ENCODE measurements around the gene OR4A16.

The OR4A16 gene

GRCh38 chr11:55342901-55343300 lies at the start of gene OR4A16:
Gene OR4A16 (plus strand): TSS chr11:55343201. CDS start chr11:55343201, 0 bp downstream.
- DNase-seq (ENCODE audit: low spot score): no peak

DNA sequence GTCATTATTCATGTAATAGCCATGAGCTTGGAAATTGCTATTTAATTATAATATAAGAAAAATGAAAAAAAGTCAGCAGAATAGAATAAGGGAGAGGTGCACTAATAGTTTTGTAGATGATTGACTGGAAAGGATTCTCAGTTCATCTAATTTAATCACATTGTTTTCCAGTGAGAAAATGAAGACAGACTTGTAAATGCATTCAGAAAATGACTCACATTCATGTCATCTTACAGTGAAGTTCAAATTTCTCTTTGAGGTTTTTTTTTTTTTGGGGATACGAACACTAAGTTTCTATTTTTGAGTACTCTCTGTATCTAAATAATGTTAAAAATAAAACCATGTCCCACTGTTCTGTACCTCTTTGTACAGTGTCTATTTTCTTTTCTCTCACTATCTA lies 18.5 kb upstream of the OR4A16 start:
- DNase-seq (ENCODE audit: low spot score): no peak

GRCh38 chr11:55345306-55345705 lies 2.3 kb downstream of the OR4A16 start:
- no peak for DNase-seq (ENCODE audit: low spot score)

- no peak for DNase-seq (ENCODE audit: low spot score)
These were observed 6.0 kb downstream of the OR4A16 start for GRCh38 chr11:55349032-55349431.

GRCh38 chr11:55357560-55358184 lies 14.7 kb downstream of the OR4A16 start:
- no peak for DNase-seq (ENCODE audit: low spot score)

- DNase-seq (ENCODE audit: low spot score): no peak
These were observed 24.7 kb downstream of the OR4A16 start, which contains the start of gene OR4A15 for GRCh38 chr11:55367674-55368073. Gene OR4A15 (plus strand): TSS chr11:55367974. CDS start chr11:55367974, 0 bp downstream.
